Suprapubic skin (tissue), 4 donors: ENCODE results near the gene RPL21. TPM values are rescaled to one million over a fixed set of nuclear protein-coding genes. Genes with fewer than 3 reads are reported as not detected.

Experiments used
- DNase-seq, 2 donors: peaks; one replicate each; pipeline ENCODE4 v3.0.0-alpha.2; 2019; ENCODE audit warnings: low spot score in 2 of 2
- H3K27ac ChIP-seq: fragments of 200-600 bp; sonication (generic); one replicate; pipeline ENCODE4 v1.5.1; 2019
- H3K27me3 ChIP-seq: fragments of 200-600 bp; sonication (generic); one replicate; pipeline ENCODE4 v1.5.1; 2019
- H3K36me3 ChIP-seq: fragments of 200-600 bp; sonication (generic); one replicate; pipeline ENCODE4 v1.5.1; 2019
- H3K4me1 ChIP-seq: fragments of 200-600 bp; sonication (generic); one replicate; pipeline ENCODE4 v1.5.1; 2019
- H3K4me3 ChIP-seq: fragments of 200-600 bp; sonication (generic); one replicate; pipeline ENCODE4 v1.5.1; 2019; ENCODE audit warnings: mild to moderate bottlenecking
- H3K9me3 ChIP-seq: fragments of 200-600 bp; sonication (generic); one replicate; pipeline ENCODE4 v1.5.1; 2019
- CTCF ChIP-seq, 2 donors: fragments of 200-600 bp in 1 of 2; fragments of 450-650 bp in 1 of 2; sonication (generic) in 1 of 2; IDR thresholded peaks; one replicate each; pipeline ENCODE4 v1.5.1; 2016 to 2019; ENCODE audit warnings: antibody characterized with exemption in 2 of 2, mild to moderate bottlenecking in 1 of 2, moderate library complexity in 1 of 2
- EP300 ChIP-seq: sonication (generic); formaldehyde crosslinking; IDR thresholded peaks from one replicate; pipeline ENCODE4 v1.6.1; 2017; ENCODE audit warnings: antibody characterized with exemption
- POLR2A ChIP-seq, 2 donors: fragments of 450-650 bp; IDR thresholded peaks; one replicate each; pipeline ENCODE4 v1.6.1; 2017; ENCODE audit warnings: antibody characterized with exemption in 2 of 2, mild to moderate bottlenecking in 2 of 2, moderate library complexity in 2 of 2
- POLR2AphosphoS5 ChIP-seq, 3 donors: sonication (generic); formaldehyde crosslinking; IDR thresholded peaks; one replicate each; pipeline ENCODE4 v1.6.1; 2017; ENCODE audit warnings: antibody characterized with exemption in 3 of 3
- WGBS: methylation state at CpG from one replicate; pipeline ENCODE4 v1.1.5; 2018; 5-methylcytosine and 5-hydroxymethylcytosine counted together
- total RNA-seq, 4 donors: library from RNA; depleted of rRNA; stranded (reverse); fragments of >200 nt; gene quantifications; one replicate each; pipeline ENCODE4 v1.1.0, GENCODE V29; 2016

RPL21 gene
- total RNA-seq, 4 donors from 2014 or later, result 337 to 951 (median 832) TPM

GRCh38 chr13:27264648-27265047, 13.3 kb downstream of the RPL21 start:
- TF ChIP-seq POLR2AphosphoS5 (IDR thresholded peaks at IDR 0.05) (no peak), CTCF (IDR thresholded peaks at IDR 0.05) (no peak), EP300 (no peak), POLR2A (IDR thresholded peaks at IDR 0.05) (no peak)
- H3K36me3 ChIP-seq, result no peaks in the 10 kb centered on the region

GRCh38 chr13:27266917-27267316, 15.6 kb downstream of the RPL21 start:
- peaks cover 35% of the 10 kb centered on the region for H3K4me1 ChIP-seq
- no peak overlapping the region for H3K4me3 ChIP-seq
- DNase-seq, result no peak
- H3K27ac ChIP-seq, result no peak overlapping the region
- 42% methylated on average over 2 of the region's 2 CpGs for WGBS
- H3K27me3 ChIP-seq, result no peaks in the 10 kb centered on the region
- H3K36me3 ChIP-seq, result no peaks in the 10 kb centered on the region
- TF ChIP-seq POLR2A (IDR thresholded peaks at IDR 0.05), result no peak
- no peak for TF ChIP-seq EP300
- TF ChIP-seq POLR2AphosphoS5 (IDR thresholded peaks at IDR 0.05), result no peak
- TF ChIP-seq CTCF (IDR thresholded peaks at IDR 0.05), result no peak
- no peaks in the 10 kb centered on the region for H3K9me3 ChIP-seq

More at GRCh38 chr13:27264648-27265047, 13.3 kb downstream of the RPL21 start:
- Histone ChIP-seq H3K4me1 (peaks cover 26% of the 10 kb centered on the region), H3K27me3 (no peaks in the 10 kb centered on the region), H3K9me3 (no peaks in the 10 kb centered on the region), H3K4me3 (no peak overlapping the region), H3K27ac (no peak overlapping the region)
- WGBS, result 43% methylated on average over 1 of the region's 1 CpG
- DNase-seq, result no peak

- H3K4me1 ChIP-seq, result peaks cover 39% of the 10 kb centered on the region
- H3K27ac ChIP-seq, result no peak overlapping the region
- no peaks in the 10 kb centered on the region for H3K27me3 ChIP-seq
- no peak overlapping the region for H3K4me3 ChIP-seq
- WGBS, result 65% methylated on average over 2 of the region's 2 CpGs
- H3K9me3 ChIP-seq, result no peaks in the 10 kb centered on the region
- no peak for TF ChIP-seq EP300
- H3K36me3 ChIP-seq, result no peaks in the 10 kb centered on the region
- DNase-seq, result no peak
These were observed 16.2 kb downstream of the RPL21 start for GRCh38 chr13:27267596-27267995.

- no peak overlapping the region for H3K27ac ChIP-seq
- H3K36me3 ChIP-seq, result no peaks in the 10 kb centered on the region
- H3K9me3 ChIP-seq, result no peaks in the 10 kb centered on the region
- 32% methylated on average over 2 of the region's 2 CpGs for WGBS
- no peak for TF ChIP-seq POLR2AphosphoS5 (IDR thresholded peaks at IDR 0.05)
- no peak for TF ChIP-seq EP300
- no peak for TF ChIP-seq POLR2A (IDR thresholded peaks at IDR 0.05)
- TF ChIP-seq CTCF (IDR thresholded peaks at IDR 0.05), result no peak
- H3K4me1 ChIP-seq, result peaks cover 39% of the 10 kb centered on the region
- no peak overlapping the region for H3K4me3 ChIP-seq
- H3K27me3 ChIP-seq, result no peaks in the 10 kb centered on the region
- no peak for DNase-seq
These were observed 17.8 kb downstream of the RPL21 start for GRCh38 chr13:27269114-27269665.

- Histone ChIP-seq H3K4me3 (peak within 1 kb of the TSS; percentile 69), H3K4me1 (peaks cover 39% of the 10 kb centered on the region), H3K9me3 (no peaks in the 10 kb centered on the region), H3K27me3 (no peaks in the 10 kb centered on the region), H3K36me3 (no peaks in the 10 kb centered on the region), H3K27ac (peak within 1 kb of the TSS; percentile 83)
- DNase-seq, result peak; percentile 87 to 92
- TF ChIP-seq POLR2AphosphoS5 (IDR thresholded peaks at IDR 0.05) (peak in 1 of 3 donors; percentile 14), EP300 (no peak), POLR2A (IDR thresholded peaks at IDR 0.05) (peak; percentile 82 to 91), CTCF (IDR thresholded peaks at IDR 0.05) (peak; percentile 74 to 97)
- 0% methylated on average over 8 of the region's 99 CpGs for WGBS
These were observed 19.5 kb downstream of the RPL21 start, which contains the start of gene RASL11A for GRCh38 chr13:27270594-27271520. TSS of gene RASL11A (plus strand) at chr13:27270830. CDS start at chr13:27270945, 115 bp downstream.
